ENCODE data around the gene DNAJC5.

DNA sequence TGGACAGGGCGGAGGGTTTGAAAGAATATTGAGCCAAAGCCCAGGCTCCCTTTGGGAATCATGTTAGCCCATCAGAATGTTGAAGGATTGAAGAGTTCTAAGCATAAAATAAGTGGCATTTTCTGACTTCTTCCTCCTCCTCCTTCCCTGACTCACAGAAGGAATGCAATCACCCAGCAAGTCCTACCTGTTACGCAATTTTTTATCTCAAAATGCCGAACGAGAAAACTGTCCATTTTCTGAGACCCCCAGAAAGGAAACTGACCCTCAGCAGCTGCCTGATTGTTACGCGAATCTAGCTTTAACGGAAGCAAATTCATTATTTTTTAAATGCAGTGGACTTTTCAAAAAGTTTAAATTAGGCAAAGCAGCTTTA, 4.7 kb upstream of the DNAJC5 start:
- no peak for TF ChIP-seq POLR2A (IDR thresholded peaks at IDR 0.05)
- TF ChIP-seq, protein P1, sequence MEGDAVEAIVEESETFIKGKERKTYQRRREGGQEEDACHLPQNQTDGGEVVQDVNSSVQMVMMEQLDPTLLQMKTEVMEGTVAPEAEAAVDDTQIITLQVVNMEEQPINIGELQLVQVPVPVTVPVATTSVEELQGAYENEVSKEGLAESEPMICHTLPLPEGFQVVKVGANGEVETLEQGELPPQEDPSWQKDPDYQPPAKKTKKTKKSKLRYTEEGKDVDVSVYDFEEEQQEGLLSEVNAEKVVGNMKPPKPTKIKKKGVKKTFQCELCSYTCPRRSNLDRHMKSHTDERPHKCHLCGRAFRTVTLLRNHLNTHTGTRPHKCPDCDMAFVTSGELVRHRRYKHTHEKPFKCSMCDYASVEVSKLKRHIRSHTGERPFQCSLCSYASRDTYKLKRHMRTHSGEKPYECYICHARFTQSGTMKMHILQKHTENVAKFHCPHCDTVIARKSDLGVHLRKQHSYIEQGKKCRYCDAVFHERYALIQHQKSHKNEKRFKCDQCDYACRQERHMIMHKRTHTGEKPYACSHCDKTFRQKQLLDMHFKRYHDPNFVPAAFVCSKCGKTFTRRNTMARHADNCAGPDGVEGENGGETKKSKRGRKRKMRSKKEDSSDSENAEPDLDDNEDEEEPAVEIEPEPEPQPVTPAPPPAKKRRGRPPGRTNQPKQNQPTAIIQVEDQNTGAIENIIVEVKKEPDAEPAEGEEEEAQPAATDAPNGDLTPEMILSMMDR (IDR thresholded peaks at IDR 0.05), result no peak
- TF ChIP-seq EP300 (IDR thresholded peaks at IDR 0.05), result no peak

Measured in ovary (tissue), 3 donors.